Measurements from ENCODE around the gene PKD1L1.

- TF ChIP-seq EZH2 (IDR thresholded peaks at IDR 0.05) (no peak), POLR2AphosphoS5 (IDR thresholded peaks at IDR 0.05; ENCODE audit: borderline replicate concordance, low read depth, low read length) (no peak), FOXP2 (optimal IDR thresholded peaks at IDR 0.05; ENCODE audit: control extremely low read depth, extremely low read length, insufficient read depth) (no peak)
Measured at GRCh38 chr7:47889723-47890122, 58.5 kb downstream of the PKD1L1 start.
